Glutamatergic neuron (in vitro differentiated cells): ENCODE results near the gene NGDN. TPM values are rescaled to one million over a fixed set of nuclear protein-coding genes. Genes with fewer than 3 reads are reported as not detected.

Source experiments
- DNase-seq: peaks from one replicate; pipeline ENCODE4 v3.0.0; 2022
- H3K27ac Mint-ChIP-seq: one replicate; pipeline ENCODE4 v1.8.0; 2020; ENCODE audit warnings: mild to moderate bottlenecking, mixed read lengths, inconsistent platforms; ENCODE audit not compliant: unreplicated experiment
- H3K27me3 Mint-ChIP-seq: one replicate; pipeline ENCODE4 v1.8.0; 2020; ENCODE audit warnings: mild to moderate bottlenecking, moderate library complexity, mixed read lengths, inconsistent platforms; ENCODE audit not compliant: unreplicated experiment
- H3K36me3 Mint-ChIP-seq: one replicate; pipeline ENCODE4 v1.8.0; 2020; ENCODE audit warnings: mild to moderate bottlenecking, mixed read lengths, inconsistent platforms; ENCODE audit not compliant: unreplicated experiment
- H3K4me1 Mint-ChIP-seq: one replicate; pipeline ENCODE4 v1.8.0; 2020; ENCODE audit warnings: mild to moderate bottlenecking, low read depth, mixed read lengths, inconsistent platforms; ENCODE audit not compliant: unreplicated experiment
- H3K4me3 Mint-ChIP-seq: one replicate; pipeline ENCODE4 v1.8.0; 2020; ENCODE audit warnings: mild to moderate bottlenecking, mixed read lengths, inconsistent platforms; ENCODE audit not compliant: unreplicated experiment
- H3K9me3 Mint-ChIP-seq: one replicate; pipeline ENCODE4 v1.8.0; 2020; ENCODE audit warnings: mild to moderate bottlenecking, moderate library complexity, mixed read lengths, inconsistent platforms; ENCODE audit not compliant: unreplicated experiment
- total RNA-seq: library from RNA; stranded (reverse); fragmentation: NEBNext Ultra II Directional; extraction: Animal tissue kit (Norgen Biotek cat#: 25700); gene quantifications from one replicate; pipeline ENCODE4 v1.2.1, GENCODE V29; 2021; ENCODE audit not compliant: unreplicated experiment
- TF ChIP-seq, protein P1 (sequence below): fragments of 200-600 bp; sonication (generic); IDR thresholded peaks from one replicate; pipeline ENCODE4 v1.5.0; 2021; ENCODE audit not compliant: partially characterized antibody, unreplicated experiment

NGDN gene
- total RNA-seq, 1 donor from 2014 or later: 46.5 TPM

DNA sequence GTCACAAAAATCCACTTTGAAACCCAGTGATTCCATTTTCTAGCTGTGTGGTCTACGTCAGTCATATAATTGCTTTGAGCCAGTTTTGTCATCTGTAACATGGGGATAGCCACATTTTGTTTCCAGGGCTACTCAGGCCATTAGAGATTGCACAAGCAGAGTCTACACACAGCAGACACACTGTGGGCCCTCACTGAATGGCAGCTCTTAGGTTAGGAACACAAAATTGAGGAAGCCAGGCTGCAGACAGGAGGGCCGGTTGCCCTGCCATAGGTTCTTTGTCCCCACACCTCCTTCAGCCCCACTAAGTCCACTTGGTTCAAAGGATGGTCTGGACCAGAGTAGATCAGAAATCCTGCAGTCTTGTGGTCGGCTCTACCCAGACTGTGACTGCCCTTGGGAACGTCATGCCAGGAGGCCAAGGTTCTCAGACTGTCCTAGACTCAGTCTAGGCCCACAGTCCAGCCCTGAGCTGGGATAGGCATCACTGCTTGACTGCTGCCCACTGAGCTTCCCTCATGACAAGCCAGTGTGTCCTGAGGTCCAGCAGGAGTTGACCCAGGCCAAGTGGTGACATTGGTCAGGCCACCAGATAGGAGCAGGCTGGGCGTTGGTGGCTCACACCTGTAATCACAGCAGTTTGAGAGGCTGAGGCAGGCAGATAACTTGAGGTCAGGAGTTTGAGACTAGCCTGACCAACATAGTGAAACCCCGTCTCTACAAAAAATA, 30.2 kb upstream of the NGDN start:
- DNase-seq: no peak
- H3K27ac Mint-ChIP-seq: no peak overlapping the region
- H3K4me3 Mint-ChIP-seq: no peak overlapping the region
- peaks cover 6% of the 10 kb centered on the region for H3K27me3 Mint-ChIP-seq
- peaks cover 3% of the 10 kb centered on the region for H3K9me3 Mint-ChIP-seq
- TF ChIP-seq, protein P1, sequence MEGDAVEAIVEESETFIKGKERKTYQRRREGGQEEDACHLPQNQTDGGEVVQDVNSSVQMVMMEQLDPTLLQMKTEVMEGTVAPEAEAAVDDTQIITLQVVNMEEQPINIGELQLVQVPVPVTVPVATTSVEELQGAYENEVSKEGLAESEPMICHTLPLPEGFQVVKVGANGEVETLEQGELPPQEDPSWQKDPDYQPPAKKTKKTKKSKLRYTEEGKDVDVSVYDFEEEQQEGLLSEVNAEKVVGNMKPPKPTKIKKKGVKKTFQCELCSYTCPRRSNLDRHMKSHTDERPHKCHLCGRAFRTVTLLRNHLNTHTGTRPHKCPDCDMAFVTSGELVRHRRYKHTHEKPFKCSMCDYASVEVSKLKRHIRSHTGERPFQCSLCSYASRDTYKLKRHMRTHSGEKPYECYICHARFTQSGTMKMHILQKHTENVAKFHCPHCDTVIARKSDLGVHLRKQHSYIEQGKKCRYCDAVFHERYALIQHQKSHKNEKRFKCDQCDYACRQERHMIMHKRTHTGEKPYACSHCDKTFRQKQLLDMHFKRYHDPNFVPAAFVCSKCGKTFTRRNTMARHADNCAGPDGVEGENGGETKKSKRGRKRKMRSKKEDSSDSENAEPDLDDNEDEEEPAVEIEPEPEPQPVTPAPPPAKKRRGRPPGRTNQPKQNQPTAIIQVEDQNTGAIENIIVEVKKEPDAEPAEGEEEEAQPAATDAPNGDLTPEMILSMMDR: no peak
- no peaks in the 10 kb centered on the region for H3K4me1 Mint-ChIP-seq
- H3K36me3 Mint-ChIP-seq: no peaks in the 10 kb centered on the region

DNA sequence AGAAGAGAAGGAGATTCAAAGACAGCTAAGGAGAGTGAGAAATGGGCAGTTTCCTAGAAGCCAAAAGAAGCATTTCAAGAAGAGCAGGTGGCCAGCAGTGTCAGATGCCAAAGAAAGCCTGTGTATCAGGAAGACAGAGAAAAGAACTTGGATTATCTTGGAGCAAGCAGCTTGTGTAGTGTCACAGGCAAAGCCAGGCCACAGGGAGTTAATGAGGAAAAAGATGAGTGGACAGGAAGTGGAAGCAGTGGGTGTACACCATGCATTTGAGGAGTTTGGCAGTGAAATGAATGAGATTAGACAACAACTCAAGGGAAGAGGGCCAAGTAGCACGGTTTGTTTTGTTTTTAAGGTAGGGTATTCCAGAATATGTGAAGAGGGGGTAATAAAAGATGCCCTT, 28.4 kb upstream of the NGDN start:
- H3K9me3 Mint-ChIP-seq: peaks cover 3% of the 10 kb centered on the region
- H3K36me3 Mint-ChIP-seq: no peaks in the 10 kb centered on the region
- no peak overlapping the region for H3K4me3 Mint-ChIP-seq
- TF ChIP-seq, protein P1: no peak
- DNase-seq: no peak
- H3K27me3 Mint-ChIP-seq: peaks cover 6% of the 10 kb centered on the region
- H3K4me1 Mint-ChIP-seq: no peaks in the 10 kb centered on the region
- H3K27ac Mint-ChIP-seq: no peak overlapping the region

DNA sequence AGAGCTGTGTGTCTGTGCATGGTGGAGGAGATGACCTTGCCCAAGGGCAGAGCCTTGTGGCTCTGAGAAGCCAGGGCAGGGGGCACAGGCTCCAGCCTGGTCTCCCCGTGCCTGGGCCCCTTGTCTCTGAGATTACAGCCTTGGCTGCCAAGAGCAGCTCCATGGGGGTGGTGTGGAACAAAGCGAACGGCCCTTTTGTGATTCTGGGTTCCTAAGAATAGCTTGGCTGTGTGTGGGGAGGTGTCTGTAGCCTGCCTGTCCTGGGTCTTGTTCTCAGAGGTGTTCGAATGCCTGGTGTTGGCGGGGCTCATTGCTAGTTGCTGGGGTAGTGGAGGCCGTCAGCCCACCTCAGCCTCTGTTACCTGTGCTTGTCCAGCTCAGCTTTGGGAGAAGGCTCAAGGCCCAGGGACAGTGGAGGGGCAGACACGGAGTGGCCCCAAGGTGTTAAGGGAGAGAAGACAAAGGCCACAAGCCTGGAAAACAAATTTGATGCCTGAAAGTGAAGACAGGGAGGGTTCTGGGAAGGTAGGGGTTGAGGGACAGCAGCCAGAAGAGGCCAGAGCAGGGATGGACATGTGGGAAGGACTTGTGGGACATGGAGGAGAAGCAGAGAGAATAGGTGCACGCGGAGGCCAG, 26.7 kb upstream of the NGDN start:
- no peak for DNase-seq
- H3K4me3 Mint-ChIP-seq: no peak overlapping the region
- H3K27ac Mint-ChIP-seq: no peak overlapping the region
- TF ChIP-seq, protein P1: no peak
- no peaks in the 10 kb centered on the region for H3K36me3 Mint-ChIP-seq
- H3K27me3 Mint-ChIP-seq: peaks cover 6% of the 10 kb centered on the region
- H3K4me1 Mint-ChIP-seq: no peaks in the 10 kb centered on the region
- H3K9me3 Mint-ChIP-seq: peaks cover 3% of the 10 kb centered on the region

DNA sequence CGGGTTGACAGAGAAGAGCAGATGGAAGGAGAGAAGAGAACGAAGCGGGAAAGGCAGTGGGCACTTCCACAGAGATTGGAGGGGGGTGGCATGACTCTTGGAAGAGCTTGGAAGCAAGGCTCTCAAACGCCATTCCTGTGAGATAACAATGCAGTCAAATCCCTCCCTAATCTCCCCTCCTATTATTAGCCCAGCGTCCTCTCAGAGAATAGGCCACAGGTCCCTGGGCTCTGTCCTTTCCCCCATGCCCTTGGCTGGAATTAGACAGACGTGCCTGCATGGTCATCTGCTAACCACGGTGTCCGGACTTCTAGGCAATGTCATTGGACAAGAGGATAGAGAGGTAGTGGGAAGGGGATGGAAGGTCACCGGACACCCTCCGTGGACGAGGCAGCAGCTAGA, 26.1 kb upstream of the NGDN start:
- TF ChIP-seq, protein P1: no peak
- Mint-ChIP-seq H3K4me3 (no peak overlapping the region), H3K36me3 (no peaks in the 10 kb centered on the region), H3K4me1 (no peaks in the 10 kb centered on the region), H3K9me3 (peaks cover 3% of the 10 kb centered on the region), H3K27ac (no peak overlapping the region), H3K27me3 (peaks cover 6% of the 10 kb centered on the region)
- no peak for DNase-seq

DNA sequence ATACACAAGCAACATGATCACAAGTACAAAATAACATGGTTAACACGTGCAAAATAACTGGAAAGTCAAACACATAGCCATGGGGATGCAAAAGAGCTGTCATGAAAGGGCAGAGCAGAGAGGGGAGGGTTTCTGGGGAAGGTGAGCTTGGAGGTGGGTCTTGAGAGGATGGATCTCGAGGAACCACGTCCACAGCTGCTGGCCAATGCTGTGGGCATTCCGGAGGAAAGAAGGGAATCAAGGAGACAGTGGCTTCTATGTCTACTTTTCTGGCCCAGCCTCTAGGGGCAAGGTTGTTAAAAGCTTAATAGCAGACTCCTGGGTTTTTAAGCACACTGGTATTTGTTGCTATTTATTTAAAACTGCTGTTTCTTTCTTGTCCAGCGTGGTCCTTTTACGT, 25.6 kb upstream of the NGDN start:
- no peaks in the 10 kb centered on the region for H3K4me1 Mint-ChIP-seq

More for the DNA sequence above, 25.6 kb upstream of the NGDN start:
- Mint-ChIP-seq H3K36me3 (no peaks in the 10 kb centered on the region), H3K27ac (no peak overlapping the region), H3K27me3 (peaks cover 6% of the 10 kb centered on the region), H3K4me3 (no peak overlapping the region), H3K9me3 (peaks cover 3% of the 10 kb centered on the region)
- TF ChIP-seq, protein P1: no peak
- DNase-seq: no peak
